GM08714 (cell line): Measurements from ENCODE around the gene EYA2.
"Not testable (repeated sequence)": the region's sequence is repeated elsewhere in the genome, so short reads cannot be mapped to it uniquely, and the experiment has no call there.

ENCODE experiments used
- H3K4me3 ChIP-seq: fragments of 200-500 bp; sonication (Bioruptor generic); 2 replicates; pipeline ENCODE4 v1.5.1; 2014; ENCODE audit warnings: mild to moderate bottlenecking, low read length, inconsistent platforms
- ZNF274 ChIP-seq: IDR thresholded peaks from 2 replicates; pipeline ENCODE4 v1.6.1; 2012; ENCODE audit warnings: mild to moderate bottlenecking, low read depth, low read length

EYA2 gene

DNA sequence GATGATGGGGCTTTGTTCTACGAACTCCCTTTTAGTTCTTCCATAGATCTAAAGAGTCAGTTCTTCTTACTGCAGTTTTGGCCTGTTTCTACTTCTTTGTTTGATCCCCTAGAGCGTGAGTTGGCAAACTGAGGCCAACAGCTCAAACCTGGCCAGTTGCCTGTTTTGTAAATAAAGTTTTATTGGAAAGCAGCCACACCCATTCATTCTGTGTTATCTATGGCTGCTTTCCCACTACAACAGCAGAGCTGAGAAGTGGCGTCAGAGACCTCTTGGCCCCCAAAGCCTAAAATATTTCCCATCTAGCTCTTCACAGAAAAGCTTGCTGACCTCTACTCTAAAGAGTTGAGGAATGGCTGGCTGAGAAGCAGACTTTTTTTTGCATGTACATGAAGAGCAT lies 52.2 kb downstream of the EYA2 start:
- no peak overlapping the region for H3K4me3 ChIP-seq
- TF ChIP-seq ZNF274: no peak

DNA sequence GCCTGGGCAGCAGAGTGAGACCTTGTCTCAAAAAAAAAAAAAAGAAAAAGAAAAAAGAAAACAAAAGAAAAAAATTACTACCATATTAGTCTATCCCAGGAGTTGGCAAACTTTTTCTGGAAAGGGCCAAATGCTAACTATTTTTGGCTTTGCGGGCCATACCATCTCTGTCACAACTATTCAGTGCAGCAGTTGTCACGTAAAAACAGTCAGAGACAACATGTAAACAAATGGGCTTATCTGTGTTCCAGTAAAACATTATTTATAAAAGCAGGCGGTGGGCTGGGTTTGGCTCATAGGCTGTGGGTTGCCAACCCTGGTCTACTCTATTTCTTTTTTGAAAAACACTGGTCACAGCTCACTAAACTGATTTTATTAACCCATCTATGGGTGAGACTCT lies 53.4 kb downstream of the EYA2 start:
- no peak overlapping the region for H3K4me3 ChIP-seq
- no peak for TF ChIP-seq ZNF274

DNA sequence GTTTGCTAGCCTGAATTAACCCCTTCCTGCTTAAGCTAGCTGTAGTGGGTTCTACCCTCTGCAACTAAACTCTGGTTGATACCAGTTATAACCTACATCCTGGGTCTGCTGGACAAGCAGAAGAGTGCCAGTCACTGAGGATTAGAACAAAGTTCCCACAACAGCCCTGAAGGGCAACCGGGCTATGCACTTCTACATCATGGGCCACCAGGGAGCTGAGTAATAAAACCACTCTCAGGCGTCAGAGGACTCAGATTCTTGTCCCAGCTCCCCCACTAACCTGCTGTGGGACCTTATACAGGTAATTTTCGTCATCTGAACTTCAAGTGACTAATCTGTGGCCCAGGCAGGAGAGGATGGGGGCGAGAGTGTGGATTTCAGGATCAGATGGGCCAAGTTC lies 56.8 kb downstream of the EYA2 start:
- H3K4me3 ChIP-seq: no peak overlapping the region
- no peak for TF ChIP-seq ZNF274

DNA sequence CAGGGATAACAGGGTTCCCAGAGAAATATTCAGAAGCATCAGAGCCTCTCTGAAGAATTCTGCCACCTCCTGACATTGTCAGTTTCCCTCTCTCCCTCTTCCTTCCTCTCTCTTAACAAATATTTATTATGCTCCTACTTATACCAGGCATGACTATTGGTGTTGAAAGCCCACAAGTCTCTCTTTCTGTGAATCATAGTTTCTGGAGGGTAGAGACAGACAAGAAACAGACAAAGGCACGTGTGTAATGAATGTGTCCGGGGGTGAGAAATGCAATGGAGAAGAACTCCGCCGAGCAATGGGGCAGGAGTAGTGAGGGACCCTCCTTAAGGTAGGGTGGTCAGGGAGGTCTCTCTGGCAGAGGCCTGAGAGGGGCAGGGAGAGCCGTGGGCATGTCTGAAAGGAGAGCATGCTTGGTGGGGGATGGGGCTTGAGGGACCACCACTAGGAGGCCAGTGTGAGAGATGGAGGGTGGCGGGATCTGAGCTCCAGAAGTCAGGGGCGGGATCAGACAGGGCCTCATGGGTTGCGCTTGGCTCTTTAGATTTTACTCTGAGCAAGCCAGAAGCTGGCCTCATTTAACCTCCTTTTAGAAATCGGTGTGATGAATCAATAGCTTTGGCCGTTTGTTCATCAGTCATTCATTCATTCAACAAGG lies 57.3 kb downstream of the EYA2 start:
- TF ChIP-seq ZNF274: no peak
- no peak overlapping the region for H3K4me3 ChIP-seq

DNA sequence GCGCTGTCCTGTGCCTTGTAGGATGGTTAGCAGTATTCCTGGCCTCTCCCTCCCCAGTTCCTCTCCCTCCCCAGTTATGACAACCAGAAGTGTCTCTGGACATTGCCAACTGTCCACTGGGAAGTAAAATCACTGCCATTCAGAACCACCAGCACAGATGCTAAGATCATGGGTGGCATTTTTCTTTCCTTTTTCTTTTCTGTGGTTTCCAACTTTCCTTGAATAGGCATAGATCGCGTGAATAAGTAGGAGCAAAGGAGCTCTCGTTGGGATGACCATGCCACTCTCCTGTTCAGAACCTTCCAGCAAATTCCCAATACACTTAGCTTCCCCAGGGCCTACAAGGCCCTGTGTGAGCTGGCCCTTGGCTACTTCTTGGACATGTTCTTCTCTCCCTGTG lies 59.0 kb downstream of the EYA2 start:
- no peak for TF ChIP-seq ZNF274
- H3K4me3 ChIP-seq: no peak overlapping the region

DNA sequence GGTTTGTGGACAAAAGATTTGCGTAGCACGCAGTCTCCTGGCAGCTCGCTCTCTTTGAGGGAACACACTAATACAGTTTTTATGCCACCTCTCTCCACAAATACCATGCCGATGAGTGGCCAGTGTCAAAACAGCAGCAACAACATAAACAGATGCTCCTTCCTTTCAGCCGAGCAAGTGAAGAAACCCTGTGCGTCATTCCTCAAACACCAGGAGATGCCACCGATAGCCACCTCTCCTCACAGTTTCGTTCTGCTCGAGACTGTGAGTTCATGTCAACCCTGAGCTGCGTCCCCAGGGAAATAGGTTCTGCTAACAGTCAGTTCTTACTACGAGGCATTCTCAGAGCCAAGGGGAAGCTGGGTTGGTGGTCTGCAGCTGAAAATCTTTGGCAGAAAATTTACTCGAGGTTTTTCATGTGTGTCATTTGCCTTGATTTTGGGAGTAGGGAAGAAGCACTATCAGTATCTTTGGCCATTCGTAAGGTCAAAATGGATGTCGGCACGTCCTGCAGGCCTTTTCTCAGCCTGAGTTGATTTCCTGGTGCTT lies 59.9 kb downstream of the EYA2 start:
- no peak for TF ChIP-seq ZNF274
- no peak overlapping the region for H3K4me3 ChIP-seq

DNA sequence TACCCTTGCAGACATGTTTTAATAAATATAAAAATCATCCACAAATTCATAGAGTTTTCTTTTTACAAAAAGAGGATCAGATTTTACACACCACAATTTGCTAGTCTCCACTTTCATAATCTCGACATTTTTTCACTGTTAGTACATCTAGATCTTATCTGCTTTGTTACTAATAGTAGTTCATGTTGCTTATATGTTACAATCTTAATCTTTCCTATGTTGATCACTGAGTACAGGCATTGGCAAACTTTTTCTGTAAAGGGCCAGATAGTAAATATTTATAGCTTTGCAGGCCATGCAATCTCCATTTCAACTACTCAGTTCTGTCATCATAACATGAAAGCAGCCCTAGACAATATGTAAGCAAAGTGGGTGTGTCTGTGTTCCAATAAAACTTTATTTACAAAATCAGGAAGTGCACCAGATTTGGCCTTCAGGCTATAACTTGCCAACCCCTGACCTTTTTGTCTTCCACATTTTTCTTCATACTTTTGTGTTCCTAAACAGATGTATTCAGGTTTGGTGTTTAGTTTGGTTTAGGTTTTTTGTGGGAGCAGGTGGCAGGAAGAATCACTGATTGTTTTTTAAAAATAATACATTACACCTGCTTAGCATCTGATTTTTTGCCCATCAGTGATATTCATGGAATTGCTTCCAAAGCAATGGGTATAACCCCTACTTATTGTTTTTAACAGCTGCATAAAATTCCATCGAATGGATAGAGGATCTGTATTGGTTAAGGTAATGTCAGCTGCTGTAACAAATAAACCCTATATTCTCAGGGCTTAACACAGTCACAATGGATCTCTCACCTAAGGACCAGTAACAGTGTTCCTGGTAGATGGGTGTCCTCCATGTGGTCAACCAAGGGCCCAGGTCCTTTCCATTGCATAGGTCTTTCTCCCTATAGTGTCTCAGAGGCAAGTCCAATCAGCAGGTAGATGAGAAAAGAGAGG lies 61.2 kb downstream of the EYA2 start:
- TF ChIP-seq ZNF274: no peak
- no peak overlapping the region for H3K4me3 ChIP-seq

DNA sequence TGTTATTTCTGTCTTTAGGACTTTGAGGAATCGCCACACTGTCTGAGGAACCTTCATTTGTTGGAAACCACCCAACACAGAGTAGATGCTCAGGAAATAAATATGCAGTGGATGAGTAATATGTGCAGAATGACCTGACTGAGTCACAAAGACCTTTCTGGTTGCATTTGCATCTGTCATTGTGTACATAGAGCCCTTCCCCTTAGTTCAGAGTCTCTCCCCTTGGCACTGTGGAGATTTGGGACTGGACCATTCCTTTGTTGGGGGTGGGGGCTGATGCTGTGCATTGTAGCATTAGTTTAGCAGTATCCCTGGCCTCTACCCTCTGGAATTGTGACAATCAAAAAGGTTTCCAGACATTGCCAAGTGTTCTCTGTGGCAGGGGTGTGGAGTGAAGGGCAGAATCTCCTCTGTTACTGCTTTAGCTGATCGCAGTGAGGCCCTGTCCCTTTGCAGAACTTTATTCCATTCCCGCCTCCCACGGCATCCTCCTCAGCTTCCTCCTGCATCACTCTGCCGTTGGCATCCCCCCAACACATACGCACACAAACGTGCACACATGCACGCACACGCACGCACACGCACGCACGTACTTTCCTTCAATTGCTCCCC lies 64.5 kb downstream of the EYA2 start:
- H3K4me3 ChIP-seq: no peak overlapping the region
- TF ChIP-seq ZNF274: no peak

DNA sequence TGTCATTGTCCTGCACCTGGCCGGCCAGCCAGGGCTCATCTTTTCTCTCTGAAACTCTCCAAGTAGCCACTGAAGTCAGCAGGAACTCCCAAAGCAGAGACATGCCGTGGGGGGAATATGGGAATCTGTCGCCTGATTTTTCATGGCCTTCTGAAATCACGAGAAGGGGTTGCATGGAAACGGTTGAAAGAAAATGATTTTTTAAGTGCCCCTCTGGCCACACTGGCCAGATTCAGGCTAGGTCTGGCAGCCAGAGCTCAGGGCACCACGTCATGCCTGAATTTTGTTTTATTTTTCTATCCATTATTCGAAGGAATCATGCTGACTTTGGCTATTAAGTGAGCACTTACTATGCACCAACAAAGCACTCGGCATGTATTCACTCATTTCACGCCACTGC lies 65.2 kb downstream of the EYA2 start:
- TF ChIP-seq ZNF274: no peak
- no peak overlapping the region for H3K4me3 ChIP-seq

DNA sequence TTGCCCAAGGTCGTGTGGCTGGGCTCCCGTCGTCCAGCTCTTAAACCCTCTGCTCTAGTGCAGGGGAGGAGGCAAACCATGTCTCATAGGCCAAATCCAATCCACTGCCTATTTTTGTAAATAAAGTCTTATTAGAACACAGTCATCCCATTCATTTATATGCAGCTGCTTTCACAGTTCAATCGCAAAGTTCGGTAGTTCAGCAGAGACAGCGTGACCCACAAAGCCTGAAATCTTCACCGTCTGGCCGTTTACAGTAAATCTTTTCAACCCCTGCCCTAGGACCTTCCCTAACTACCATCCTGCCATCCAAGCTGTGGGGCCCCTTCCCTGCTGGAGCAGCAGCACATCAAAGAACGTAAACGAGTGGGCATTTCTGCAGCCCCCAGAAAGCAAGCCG lies 65.9 kb downstream of the EYA2 start:
- no peak for TF ChIP-seq ZNF274
- no peak overlapping the region for H3K4me3 ChIP-seq

DNA sequence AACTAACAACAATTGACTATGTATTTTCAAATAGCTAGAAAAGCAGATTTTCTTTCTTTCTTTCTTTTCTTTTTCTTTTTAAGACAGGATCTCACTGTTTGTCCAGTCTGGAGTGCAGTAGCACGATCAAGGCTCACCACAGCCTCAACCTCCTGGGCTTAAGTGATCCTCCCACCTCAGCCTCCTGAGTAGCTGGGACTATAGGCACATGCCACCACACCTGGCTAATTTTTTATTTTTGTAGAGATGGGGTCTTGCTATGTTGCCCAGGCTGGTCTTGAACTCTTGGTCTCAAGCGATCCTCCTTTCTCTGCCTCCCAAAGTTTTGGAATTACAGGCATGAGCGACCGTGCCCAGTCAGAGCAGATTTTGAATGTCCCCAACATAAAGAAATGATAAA lies 67.3 kb downstream of the EYA2 start:
- H3K4me3 ChIP-seq: not testable (repeated sequence)

DNA sequence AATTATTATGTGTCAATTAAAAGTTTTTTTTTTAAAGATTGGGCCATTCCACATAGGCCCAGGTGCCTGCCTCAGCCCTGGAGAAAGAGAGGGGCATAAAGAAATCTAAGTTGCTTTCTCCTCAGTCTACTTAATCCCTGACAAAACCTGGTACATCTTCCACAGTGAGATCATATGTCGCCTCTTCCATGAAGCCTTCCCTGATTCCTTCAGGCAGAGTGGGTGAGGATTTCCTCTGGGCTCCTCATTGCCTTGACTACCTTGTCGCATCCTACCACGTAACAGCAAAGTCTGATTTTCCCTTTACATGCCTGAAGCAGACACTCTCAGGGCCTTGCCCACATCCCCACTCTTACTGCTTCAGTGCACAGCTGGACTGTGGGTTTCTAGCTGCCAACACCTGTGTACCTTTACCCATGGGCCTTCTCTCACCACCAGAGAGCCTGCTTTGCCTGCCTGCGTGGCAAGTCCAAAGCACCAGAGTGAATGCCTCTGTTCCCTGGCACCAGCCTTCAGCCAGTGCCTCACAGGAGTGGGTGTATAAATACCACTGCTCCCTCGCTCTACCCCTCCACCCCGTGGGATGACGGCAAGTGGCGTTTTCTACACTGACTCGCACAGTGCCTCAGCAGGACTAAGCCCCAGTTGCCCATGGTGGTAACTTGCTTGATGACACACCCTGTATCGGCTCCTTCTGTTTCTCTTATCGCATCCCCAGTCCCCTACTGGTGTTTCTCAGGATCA lies 68.0 kb downstream of the EYA2 start:
- no peak for TF ChIP-seq ZNF274
- no peak overlapping the region for H3K4me3 ChIP-seq

DNA sequence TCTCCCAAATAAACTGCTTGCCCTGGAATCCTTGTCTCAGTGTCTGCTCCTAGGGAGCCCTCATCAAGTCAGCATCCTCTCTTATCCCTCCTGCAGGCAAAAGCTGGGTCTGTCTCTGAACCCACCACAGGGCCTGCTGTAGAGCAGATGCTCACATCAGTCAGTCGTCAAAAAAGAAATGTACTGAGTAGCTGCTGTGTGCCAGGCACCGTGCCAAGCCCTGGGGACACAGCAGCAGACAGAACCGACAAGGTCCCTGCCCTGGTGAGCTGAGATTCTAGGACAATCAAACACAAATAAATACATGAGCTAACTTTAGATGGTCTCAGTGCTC lies 68.5 kb downstream of the EYA2 start:
- TF ChIP-seq ZNF274: no peak

More for the DNA sequence above, 68.5 kb downstream of the EYA2 start:
- H3K4me3 ChIP-seq: no peak overlapping the region
